GM21447 (cell line): Measurements from ENCODE around the gene SPDEF.

Experiments used
- ATAC-seq: cut with Tn5 transposase; IDR thresholded peaks from one replicate; pipeline ENCODE4 v1.9.1; 2021; ENCODE audit not compliant: unreplicated experiment

The SPDEF gene

GRCh38 chr6:34556031-34556471 lies at the start of gene SPDEF:
SPDEF (minus strand) TSS chr6:34556329; CDS start chr6:34544455, 11,874 bp downstream.
- no peak for ATAC-seq

GRCh38 chr6:34603707-34604106 lies 47.6 kb upstream of the SPDEF start:
- no peak for ATAC-seq

GRCh38 chr6:34602318-34603111 lies 46.4 kb upstream of the SPDEF start:
- no peak for ATAC-seq

GRCh38 chr6:34601706-34602105 lies 45.6 kb upstream of the SPDEF start:
- no peak for ATAC-seq

GRCh38 chr6:34600796-34601195 lies 44.7 kb upstream of the SPDEF start:
- no peak for ATAC-seq

GRCh38 chr6:34600101-34600500 lies 44.0 kb upstream of the SPDEF start:
- ATAC-seq: no peak

GRCh38 chr6:34598712-34599111 lies 42.6 kb upstream of the SPDEF start:
- ATAC-seq: no peak

GRCh38 chr6:34597605-34598353 lies 41.6 kb upstream of the SPDEF start:
- ATAC-seq: no peak

- no peak for ATAC-seq
Measured at GRCh38 chr6:34596798-34597197, 40.7 kb upstream of the SPDEF start.

- no peak for ATAC-seq
Measured at GRCh38 chr6:34595332-34596184, 39.4 kb upstream of the SPDEF start.

- ATAC-seq: no peak
Measured at GRCh38 chr6:34593701-34594100, 37.6 kb upstream of the SPDEF start.

GRCh38 chr6:34592208-34592952 lies 36.3 kb upstream of the SPDEF start:
- ATAC-seq: no peak

GRCh38 chr6:34589691-34590090 lies 33.6 kb upstream of the SPDEF start:
- no peak for ATAC-seq

GRCh38 chr6:34589140-34589539 lies 33.0 kb upstream of the SPDEF start:
- ATAC-seq: no peak

GRCh38 chr6:34587851-34588250 lies 31.7 kb upstream of the SPDEF start:
- no peak for ATAC-seq

GRCh38 chr6:34587325-34587724 lies 31.2 kb upstream of the SPDEF start:
- ATAC-seq: no peak

- ATAC-seq: no peak
Measured at GRCh38 chr6:34586327-34587040, 30.4 kb upstream of the SPDEF start.

GRCh38 chr6:34585512-34586061 lies 29.5 kb upstream of the SPDEF start:
- ATAC-seq: no peak

- no peak for ATAC-seq
Measured at GRCh38 chr6:34585108-34585507, 29.0 kb upstream of the SPDEF start.

- ATAC-seq: no peak
Measured at GRCh38 chr6:34584694-34585093, 28.6 kb upstream of the SPDEF start.
